ENCODE results near the gene CYP1A2. TPM values are rescaled to one million over a fixed set of nuclear protein-coding genes. Genes with fewer than 3 reads are reported as not detected.

Gene CYP1A2
- total and polyA plus RNA-seq, 2 donors (not counting 1 experiment from before 2014, with no cell fraction given), result not detected

GRCh38 chr15:74793135-74794028 lies 44.7 kb downstream of the CYP1A2 start:
- no peak overlapping the region for H2AFZ ChIP-seq (ENCODE audit: insufficient read depth, low read depth, low read length, poor library complexity, severe bottlenecking)
- TF ChIP-seq, protein P1, sequence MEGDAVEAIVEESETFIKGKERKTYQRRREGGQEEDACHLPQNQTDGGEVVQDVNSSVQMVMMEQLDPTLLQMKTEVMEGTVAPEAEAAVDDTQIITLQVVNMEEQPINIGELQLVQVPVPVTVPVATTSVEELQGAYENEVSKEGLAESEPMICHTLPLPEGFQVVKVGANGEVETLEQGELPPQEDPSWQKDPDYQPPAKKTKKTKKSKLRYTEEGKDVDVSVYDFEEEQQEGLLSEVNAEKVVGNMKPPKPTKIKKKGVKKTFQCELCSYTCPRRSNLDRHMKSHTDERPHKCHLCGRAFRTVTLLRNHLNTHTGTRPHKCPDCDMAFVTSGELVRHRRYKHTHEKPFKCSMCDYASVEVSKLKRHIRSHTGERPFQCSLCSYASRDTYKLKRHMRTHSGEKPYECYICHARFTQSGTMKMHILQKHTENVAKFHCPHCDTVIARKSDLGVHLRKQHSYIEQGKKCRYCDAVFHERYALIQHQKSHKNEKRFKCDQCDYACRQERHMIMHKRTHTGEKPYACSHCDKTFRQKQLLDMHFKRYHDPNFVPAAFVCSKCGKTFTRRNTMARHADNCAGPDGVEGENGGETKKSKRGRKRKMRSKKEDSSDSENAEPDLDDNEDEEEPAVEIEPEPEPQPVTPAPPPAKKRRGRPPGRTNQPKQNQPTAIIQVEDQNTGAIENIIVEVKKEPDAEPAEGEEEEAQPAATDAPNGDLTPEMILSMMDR (IDR thresholded peaks at IDR 0.05), result peak; percentile 61
- TF ChIP-seq EZH2 (IDR thresholded peaks at IDR 0.05; ENCODE audit: borderline replicate concordance, insufficient read depth, low read depth, low read length, poor library complexity, severe bottlenecking), result no peak
- H4K20me1 ChIP-seq (ENCODE audit: control insufficient read depth, insufficient read depth, low read length, poor library complexity, severe bottlenecking), result peaks cover 68% of the 10 kb centered on the region
- peak overlapping the region; percentile 90 to 93 for H3K27ac ChIP-seq (ENCODE audit: low read length in 2 of 2)
- Mint-ChIP-seq H3K27me3 (no peaks in the 10 kb centered on the region), H3K4me3 (peak overlapping the region; percentile 93), H3K9me3 (ENCODE audit: insufficient read depth) (no peaks in the 10 kb centered on the region), H3K27ac (peak overlapping the region; percentile 90), H3K4me1 (peaks cover 91% of the 10 kb centered on the region)
- intact Hi-C loops (cut with micrococcal nuclease), result no loop called here
- POLR2A ChIA-PET, result interaction anchor here (0.6 to 15.8 kb wide), 4 partner anchors 11 to 422 kb away, joined by 3 to 572 read pairs (median 4); partner anchors contain the start of genes CSK and MPI
- CTCF ChIA-PET, result interaction anchor here (0.5 to 37.1 kb wide), 17 partner anchors 1 to 390 kb away, joined by 3 to 2548 read pairs (median 3); partner anchors contain the start of genes CSK, FAM219B and LMAN1L
- peaks cover 91% of the 10 kb centered on the region for H3K79me2 ChIP-seq (ENCODE audit: control insufficient read depth, insufficient read depth, low read length)
- H3K36me3 ChIP-seq (replicated peaks in 1 of 2; ENCODE audit: control extremely low read depth in 1 of 2, control insufficient read depth in 1 of 2, extremely low read depth in 1 of 2, insufficient read depth in 2 of 2, low read length in 1 of 2), result peaks cover 0 to 63% of the 10 kb centered on the region in 2 experiments
- peaks cover 87 to 99% of the 10 kb centered on the region in 2 donors for H3K4me1 ChIP-seq (ENCODE audit: control insufficient read depth in 2 of 2, insufficient read depth in 2 of 2, low read length in 2 of 2)
- peak overlapping the region in 4 of 5 experiments; percentile 7 to 38 (median 28) for H3K4me3 ChIP-seq (ENCODE audit: control extremely low read depth in 1 of 5, extremely low read depth in 1 of 5, insufficient read depth in 1 of 5, low read depth in 2 of 5, low read length in 4 of 5)
- 42% methylated on average over 7 of the region's 12 CpGs for WGBS (ENCODE audit: insufficient coverage)
- H3K9me3 ChIP-seq (ENCODE audit: control extremely low read depth in 1 of 3, control insufficient read depth in 2 of 3, insufficient read depth in 1 of 3, low read length in 2 of 3), result no peaks in the 10 kb centered on the region
- peak; percentile 71 for DNase-seq
- peak overlapping the region; percentile 68 for H3K9ac ChIP-seq (ENCODE audit: low read length)
- peak overlapping the region; percentile 91 for H3K4me2 ChIP-seq (replicated peaks; ENCODE audit: low read depth, low read length, poor library complexity, severe bottlenecking)
- ATAC-seq (ENCODE audit: low read depth), result no peak
- H3K27me3 ChIP-seq (replicated peaks in 1 of 4; ENCODE audit: control extremely low read depth in 1 of 4, control insufficient read depth in 3 of 4, insufficient read depth in 4 of 4, low read length in 3 of 4), result no peaks in the 10 kb centered on the region
